Effector CD8-positive, alpha-beta T cell (primary cell): ENCODE results near the gene RNU1-2.
"Not testable (repeated sequence)": the region's sequence is repeated elsewhere in the genome, so short reads cannot be mapped to it uniquely, and the experiment has no call there.

Experiments used
- DNase-seq: peaks from one replicate; lab custom pipeline; 2025; lab: John Stamatoyannopoulos, UW

RNU1-2 gene

DNA sequence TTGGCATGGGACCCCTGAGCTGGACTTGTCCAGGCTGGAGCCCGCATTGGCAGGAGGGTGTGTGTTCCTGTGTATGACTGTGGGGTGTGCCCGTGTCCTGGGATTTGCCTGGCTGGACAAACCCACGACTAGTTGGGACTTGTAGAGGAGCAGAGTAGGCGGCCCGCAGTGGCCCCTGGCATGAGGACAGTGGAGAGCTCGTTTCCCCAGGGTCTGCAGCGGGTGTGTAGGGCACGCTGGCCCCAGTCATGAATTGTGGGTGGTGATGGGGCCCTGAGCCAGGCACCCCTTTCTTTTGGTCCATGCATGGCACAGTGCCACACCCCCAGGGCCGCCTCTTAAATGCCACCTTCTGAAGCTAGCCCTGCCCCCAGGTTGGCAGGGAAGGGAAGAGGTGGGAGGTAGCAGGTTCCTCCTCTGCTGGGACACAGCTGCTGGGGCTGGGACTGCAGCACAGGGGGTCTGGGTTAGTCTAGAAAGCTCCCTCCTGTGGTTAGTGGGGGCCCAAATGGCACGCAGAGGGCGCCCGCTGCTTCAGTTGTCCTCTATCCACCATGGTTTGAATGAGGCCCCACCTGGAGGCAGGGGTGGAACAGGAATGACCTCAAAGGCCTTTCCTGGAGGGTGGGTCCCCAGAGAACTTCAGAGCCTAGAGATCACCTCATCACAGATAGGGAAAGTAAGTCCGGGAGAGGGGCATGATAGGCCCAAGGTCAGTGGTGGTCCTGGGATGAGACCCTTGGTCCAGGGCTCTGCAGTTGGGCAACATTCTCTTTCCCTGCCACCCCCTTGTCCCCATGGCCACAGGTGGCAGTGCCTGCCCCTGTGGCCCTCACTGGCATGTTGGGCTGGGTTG, 30.1 kb downstream of the RNU1-2 start:
- DNase-seq = no peak

DNA sequence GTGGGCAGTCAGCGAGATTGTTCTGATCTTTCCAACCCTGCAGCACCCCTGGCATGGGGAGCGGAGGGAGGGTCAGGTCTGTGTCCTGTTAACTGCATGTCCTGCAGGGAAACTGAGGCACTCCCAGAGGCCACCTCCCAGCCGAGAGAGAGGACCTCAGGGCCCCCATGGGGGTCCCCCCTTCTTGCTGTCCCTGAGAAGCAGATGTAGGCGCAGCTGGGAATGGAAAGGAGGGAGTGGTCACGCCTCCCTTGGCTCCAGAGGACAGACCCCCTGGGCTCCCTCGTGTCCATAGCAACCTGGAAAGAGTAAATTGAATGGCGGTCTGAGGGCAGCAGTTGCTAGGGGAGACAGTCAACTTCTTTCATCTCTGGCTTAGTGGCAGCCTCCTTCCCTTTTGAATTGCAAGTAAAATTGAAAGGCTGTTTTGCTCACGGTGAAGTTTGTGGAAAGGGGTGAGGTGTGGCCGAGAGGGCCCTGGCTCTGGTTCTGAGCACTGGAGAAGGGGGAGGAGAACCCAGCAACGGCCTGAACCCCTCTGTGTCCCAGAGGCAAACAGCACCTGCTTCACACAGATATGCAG, 30.8 kb downstream of the RNU1-2 start:
- no peak for DNase-seq

GRCh38 chr1:16927256-16927655, 31.5 kb downstream of the RNU1-2 start:
- no peak for DNase-seq

DNA sequence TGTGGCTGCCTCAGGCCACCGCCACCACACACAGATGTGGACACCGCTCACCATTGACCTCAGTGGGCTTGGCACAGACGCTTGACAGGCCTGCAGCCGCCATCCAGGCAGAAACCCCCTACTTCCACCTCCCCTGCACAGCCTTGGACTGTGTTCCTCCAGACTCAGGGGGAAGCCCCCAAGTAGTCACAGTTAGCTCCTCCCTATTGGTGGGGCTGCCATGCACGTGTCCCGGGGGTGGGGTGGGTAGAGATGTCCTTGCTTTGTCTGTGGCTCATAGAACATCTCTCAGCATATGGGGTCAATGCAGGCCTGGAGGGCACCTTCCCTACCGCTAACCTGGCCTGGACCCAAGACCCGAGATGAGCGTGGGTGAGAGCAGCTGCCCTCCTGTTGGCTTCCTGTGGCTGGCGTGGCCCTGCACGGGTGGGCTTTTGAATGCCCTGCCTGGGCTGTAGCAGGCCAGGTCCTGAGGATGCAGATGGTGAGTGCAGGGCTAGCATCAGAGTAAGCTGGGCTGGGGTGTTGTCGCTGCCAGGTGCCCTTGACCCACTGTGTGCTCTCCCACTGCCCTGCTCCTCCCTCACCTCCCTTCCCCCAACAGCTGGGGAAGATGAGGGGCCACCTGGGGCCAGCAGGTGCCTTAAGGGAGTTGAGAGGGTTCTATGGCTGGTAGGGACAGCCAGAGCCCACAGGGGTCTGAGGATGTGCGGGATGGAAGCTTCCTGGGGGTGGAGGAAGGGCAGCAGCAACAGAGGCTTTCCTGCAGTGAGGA, 32.1 kb downstream of the RNU1-2 start:
- DNase-seq = no peak

- DNase-seq = not testable (repeated sequence)
These were observed 33.6 kb downstream of the RNU1-2 start for GRCh38 chr1:16929146-16930041.

- not testable (repeated sequence) for DNase-seq
These were observed 35.6 kb downstream of the RNU1-2 start for GRCh38 chr1:16931206-16931934.

- not testable (repeated sequence) for DNase-seq
These were observed 38.2 kb downstream of the RNU1-2 start for GRCh38 chr1:16933945-16934344.

GRCh38 chr1:16936580-16936979, 40.8 kb downstream of the RNU1-2 start:
- not testable (repeated sequence) for DNase-seq

GRCh38 chr1:16938351-16939321, 42.9 kb downstream of the RNU1-2 start:
- no peak for DNase-seq

DNA sequence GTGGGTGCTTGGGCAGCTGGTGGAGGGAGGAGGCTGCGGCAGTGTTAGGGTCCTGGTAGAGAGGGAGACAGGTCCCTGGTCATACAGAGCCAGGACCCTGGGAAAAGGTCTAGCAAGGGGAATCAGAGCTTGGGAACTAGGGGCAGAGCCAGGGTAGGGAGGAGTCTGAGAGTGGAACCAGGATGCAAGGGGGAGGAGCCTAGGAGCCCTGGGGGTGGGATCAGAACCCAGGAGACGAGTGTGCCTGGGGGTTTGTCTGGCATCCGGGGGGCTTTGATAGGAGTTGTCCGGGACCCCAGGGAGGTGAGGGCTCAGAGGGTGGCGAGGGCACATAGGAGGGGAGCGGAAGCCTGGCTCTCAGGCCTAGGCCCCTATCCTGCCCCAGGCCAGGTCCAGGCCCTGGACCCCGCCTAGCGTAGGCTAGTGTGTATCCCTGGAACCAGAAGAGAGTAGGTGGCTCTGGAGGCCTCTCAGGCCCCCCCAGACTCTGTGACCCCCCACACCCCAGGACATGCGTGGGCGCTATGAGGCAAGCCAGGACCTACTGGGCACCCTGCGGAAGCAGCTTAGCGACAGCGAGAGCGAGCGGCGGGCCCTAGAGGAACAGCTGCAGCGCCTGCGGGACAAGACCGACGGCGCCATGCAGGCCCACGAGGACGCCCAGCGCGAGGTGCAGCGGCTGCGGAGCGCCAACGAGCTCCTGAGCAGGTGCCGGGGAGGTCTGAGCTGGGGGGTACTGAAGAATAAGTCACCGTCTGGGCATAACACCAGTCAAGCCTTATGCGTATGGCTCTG, 43.8 kb downstream of the RNU1-2 start:
- not testable (repeated sequence) for DNase-seq

DNA sequence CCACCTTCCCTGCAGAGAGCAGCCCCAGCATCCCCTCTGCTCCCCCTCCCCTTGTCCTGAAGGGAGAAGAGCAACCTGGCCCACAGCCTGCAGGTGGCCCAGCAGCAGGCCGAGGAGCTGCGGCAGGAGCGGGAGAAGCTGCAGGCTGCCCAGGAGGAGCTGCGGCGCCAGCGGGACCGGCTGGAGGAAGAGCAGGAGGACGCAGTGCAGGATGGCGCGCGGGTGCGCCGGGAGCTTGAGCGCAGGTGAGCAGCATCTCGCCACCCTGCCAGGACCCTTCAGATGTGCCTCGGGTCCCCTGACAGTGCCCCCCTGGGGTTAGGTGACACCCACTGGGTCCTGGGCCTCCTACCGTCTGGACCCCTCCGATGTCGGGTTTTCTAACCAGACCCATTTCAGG, 48.3 kb downstream of the RNU1-2 start:
- no peak for DNase-seq

DNA sequence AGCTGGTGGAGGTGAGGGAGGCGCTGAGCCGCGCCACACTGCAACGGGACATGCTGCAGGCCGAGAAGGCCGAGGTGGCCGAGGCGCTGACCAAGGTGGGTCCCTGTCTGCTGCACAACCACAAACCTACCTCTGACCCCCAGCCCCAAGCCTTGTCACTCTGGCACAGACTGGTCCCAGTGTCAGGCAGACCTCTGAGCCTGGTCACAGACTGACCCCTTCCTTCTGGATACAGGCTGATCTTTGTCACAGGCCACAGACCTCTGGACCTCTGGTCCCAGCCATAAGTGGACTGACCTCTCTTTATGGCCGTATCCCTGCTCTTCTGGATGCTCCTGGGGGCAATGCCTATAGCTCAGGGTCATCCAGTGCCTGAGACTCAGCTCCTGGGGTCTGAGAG, 49.7 kb downstream of the RNU1-2 start:
- DNase-seq = not testable (repeated sequence)
